NCI-H69 (cell line): ENCODE data around the gene CRYZL1.

Experiments
- DNase-seq: peaks from one replicate; lab custom pipeline; 2025; lab: John Stamatoyannopoulos, UW

Gene CRYZL1

DNA sequence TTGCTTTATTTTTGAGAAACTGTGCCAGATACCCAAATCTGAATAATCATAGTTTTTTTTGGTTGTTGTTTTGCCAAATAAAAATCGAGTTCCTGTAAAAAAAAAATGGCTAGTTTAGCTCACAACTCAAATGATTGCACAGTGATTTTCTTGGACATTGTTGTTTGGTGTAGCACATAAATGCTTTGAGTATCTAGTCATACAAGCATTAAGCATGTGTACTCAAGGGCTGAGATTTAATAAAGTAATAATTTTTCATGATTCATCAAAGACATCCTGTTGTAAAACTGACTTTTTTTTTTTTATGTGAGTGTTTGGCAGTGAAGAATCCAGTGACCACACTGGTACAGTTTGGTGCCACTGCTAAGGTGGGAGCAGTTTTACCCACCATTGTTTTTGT is 19.6 kb upstream of the CRYZL1 start:
- no peak for DNase-seq

DNA sequence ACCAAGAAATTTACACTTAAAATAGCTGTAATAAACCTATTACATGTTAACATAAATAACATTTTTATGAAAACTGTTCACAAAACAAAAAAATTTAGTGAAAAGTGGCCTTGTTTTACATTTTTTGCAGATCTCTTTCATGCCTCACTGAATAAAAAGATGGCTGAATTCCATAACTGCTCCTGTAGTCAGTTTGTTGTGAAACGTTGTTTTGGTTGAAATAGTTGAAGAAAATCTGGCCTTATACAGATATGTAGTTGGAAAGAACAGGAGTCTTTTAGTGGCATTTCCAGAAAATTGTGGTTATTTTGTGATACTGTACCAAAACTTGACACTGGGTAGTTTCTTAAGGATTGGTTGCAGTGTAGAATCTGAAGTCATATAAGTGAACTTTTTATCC is 18.9 kb upstream of the CRYZL1 start:
- no peak for DNase-seq

DNA sequence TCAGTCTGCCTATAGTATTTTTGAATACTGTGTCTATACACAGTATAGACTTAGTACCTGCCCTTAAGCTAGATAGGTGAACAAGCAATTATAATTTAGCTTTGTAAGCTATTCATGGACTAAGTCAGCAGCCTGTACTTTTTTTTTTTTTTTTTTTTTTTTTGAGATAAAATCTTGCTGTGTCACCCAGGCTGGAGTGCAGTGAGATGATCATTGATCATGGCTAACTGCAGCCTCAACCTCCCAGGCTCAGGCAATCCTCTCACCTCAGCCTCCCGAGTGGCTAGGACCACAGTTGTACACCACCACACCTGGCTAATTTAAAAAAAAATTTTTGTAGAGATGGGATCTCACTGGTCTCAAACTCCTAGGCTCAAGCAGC is 18.0 kb upstream of the CRYZL1 start:
- no peak for DNase-seq

DNA sequence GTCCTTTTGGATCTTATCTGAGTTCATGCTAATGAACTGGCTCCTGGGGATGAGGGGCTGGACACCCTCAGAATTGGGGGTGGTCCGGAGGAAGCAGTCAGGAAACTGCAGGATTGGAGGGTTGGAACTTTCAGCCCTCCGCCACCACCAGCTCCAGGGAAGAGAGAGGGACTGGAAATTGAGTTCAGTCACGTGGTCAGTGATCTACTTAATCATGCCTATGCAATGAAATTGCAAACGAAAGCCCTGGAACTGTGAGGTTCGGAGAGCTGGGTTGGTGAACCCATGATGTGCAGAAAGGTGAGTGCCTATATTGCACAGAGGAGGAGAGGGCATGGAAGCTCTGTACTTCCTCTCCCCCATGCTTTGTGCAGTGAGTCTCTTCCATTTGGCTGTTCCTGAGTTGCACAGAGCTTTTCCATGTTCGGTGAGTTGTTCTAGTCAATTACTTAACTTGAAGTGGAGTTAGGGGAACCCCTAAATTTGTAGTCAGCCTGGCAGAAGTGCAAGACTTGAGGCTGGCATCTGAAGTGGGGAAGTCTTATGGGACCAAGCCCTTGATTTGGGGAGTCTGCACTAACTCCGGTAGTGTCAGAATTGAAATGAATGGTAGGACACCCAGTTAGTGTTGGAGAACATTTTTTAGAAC is 17.5 kb upstream of the CRYZL1 start:
- DNase-seq: no peak

DNA sequence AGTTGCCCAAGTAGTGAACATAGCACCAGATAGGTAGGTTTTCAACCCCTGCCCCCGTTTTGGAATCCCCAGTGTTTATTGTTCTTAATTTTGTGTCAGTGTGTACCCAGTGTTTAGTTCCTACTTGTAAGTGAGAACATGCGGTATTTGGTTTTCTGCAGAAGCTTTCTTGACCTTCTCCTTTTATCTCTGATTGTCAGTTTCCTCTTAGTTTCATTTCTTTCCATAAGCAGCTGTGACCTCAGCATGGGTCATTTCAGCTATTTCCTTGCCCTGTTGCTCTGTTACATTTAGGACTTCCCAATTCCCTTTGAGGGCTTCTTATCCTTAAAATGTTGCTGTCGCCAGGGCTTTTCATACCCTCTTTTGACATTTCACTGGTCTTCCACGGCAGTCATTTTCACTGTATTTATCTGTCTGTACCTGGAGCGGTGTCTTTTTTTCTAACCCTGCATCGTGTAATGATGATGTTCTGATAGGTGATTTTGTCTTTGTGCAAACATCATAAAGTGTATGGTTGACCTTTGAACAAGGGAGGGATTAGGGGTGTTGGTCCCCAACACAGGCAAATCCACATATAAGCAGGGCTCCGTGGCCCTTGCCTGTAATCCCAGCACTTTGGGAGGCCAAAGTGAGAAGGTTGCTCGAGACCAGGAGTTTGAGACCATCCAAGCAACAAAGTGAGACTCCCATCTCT is 15.7 kb upstream of the CRYZL1 start:
- no peak for DNase-seq

DNA sequence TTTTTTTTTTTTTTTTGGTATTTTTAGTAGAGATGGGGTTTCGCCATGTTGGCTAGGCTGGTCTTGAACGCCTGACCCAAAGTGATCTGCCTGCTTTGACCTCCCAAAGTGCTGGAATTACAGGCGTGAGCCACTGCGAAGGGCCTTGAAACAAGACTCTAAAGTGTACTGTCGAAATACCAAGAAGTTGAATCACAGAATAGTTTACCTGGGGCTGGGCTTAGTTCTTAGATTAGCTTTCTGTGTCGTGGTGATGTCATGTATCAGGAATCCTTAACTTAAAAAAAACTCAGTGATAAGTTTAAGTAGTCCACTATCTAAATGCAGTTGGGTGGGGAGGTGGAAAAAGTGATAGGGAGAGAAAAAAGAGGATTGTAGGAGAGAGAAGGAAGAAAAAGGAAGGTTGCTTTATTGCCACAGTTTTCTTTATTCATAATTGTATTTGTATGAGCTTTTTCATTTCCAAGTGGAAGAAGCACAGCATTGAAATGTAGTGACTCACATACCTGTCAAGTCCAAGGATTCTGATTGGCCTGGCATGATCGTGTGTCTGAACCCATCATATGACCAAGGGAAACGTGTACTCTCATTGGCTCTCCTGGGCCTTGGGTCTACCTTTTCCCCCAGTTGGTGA is 14.2 kb upstream of the CRYZL1 start:
- no peak for DNase-seq

DNA sequence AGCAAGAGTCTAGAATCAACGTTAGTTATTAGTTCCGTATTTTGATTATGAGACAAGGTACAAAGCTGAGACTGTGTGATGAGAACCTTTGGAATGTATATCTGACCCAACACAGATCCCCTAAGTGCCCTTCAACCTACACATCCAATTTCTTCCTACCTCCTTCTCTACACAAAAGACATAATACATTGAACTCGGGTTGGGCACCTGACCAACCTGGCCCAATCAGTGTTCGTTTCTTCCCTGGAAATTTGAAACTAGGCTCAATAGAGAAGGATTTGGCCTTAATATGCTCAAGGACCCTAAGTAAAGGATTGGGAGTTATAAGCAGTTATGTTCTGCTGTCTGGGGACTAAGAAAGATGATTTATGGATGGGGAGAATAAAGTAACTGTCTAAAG is 12.9 kb upstream of the CRYZL1 start:
- DNase-seq: no peak

DNA sequence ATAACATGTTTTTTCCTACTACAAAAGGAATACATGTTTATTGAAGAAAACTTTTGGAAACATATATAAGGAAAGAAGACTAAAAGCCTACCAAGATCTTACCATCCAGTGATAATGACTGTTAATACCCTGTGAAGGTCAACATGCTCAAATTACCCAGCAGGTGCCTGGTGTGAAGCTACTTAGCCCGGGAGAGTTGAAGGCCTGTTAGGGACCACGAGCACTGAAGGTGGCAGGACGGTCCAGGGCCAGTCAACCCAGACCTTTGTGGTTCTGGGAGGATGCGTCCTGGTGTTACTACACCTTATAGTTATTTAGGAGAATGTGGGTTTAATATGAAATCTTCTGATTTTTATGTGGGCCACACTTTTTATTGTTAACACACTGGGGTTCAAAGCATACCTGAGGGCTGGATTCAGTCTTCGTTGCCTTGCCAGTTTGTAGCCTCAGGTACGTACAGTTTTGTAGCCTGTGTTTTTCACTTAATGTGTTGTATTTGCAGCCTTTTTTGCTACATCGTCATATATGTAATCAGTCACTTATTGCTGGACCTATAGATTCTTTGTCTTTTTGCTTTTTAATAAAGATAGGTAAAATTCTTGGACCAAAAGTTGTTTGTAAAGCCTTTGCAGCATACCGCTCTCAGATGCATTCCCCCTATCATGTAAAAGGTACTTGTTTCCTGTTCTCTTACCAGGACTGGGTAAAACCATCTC is 10.6 kb upstream of the CRYZL1 start:
- peak; percentile 50 for DNase-seq

DNA sequence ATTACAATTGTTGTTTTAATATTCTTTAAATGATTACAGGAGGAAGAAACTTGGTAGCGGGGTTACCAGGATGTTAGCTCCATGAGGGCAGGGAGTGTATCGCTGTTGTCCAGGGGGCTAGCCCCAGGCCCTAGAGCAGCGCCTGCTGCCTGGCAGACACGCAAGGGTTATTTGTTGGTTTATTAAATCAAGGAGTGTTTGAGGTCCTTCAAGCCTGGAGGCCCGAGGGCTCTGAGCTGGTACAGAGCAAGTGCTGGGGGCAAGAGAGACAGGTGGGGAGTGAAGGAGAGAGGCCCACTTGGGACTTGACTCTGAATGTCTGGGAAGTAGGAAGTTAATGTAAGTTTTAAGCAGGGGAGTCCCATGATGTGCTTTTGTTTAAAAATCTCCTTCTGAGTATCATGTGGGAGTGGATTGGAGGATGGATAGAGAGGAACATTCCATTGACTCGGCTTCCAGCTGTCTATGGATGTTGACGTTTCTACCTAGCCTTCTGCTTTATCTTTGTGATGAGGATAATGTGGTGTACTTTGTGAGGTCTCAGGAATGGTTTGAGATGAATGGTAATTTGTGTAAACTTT is 9.5 kb upstream of the CRYZL1 start:
- peak; percentile 39 for DNase-seq

DNA sequence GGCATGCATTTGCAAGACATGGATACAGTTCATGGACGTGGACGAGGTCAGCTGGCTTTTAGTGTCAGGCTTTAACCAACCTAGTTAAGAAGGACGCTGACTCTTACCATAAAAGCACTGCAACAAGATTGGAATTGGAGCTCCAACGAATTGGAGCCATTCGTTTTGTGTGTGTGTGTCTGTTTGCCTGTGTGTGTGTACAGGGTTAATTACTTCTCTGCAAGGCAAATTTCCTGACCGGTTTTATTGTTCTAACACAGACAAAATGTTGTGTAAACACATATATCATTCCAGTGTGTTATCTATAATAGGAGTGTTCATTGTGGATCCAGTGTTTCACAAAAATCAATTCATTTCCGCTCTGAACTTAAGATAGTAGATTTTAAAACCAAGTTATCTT is 8.7 kb upstream of the CRYZL1 start:
- peak; percentile 37 for DNase-seq

DNA sequence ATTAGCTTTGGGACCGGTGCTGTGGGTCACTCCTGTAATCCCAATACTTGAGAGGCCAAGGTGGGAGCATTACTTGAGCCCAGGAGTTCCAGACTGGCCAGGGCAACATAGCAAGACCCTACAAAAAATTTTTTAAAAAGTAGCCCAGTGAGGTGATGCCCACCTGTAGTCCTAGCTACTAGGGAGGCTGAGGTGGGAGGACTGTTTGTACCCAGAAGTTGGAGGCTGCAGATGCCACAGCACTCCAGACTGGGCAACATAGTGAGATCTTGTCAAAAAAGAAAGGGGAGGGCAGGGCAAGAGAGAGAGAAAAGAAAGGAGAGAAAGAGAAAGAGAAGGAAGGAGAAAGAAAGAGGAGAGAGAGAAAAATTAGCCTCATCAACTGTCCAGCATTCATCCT is 7.0 kb upstream of the CRYZL1 start:
- no peak for DNase-seq

DNA sequence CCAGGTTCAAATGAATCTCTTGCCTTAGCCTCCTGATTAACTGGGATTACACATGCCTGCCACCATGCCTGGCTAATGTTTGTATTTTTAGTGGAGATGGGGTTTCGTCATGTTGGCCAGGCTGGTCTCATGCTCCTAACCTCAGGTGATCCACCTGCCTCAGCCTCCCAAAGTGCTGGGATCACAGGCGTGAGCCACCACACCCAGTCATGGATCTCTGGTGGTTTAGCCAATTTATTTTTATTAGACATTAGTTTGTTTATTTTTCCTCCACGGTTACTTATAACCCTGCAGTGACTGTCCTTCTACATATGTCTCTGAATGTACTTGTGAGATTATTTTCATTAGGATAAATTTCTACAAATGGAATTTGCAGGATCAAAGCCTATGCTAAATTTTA is 6.0 kb upstream of the CRYZL1 start:
- no peak for DNase-seq

DNA sequence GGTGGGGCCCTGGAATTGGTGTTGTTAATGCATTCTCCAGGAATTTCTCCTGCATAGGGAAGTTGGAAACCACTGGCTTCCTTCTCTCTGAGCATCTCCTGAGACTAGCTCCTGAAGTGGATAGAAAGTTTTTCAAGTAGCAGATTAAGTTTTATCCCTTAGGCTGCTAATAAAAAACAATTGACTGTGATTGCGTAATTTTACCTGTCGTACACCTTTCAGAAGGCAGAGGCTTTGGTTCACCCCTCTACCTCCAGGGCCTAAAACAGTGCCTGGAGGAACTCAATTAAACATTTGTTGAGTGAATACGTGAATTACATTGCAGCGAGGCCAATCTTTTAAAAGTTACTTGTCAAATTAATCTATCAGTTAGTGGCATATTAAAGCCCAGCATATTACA is 4.2 kb upstream of the CRYZL1 start:
- DNase-seq: no peak

DNA sequence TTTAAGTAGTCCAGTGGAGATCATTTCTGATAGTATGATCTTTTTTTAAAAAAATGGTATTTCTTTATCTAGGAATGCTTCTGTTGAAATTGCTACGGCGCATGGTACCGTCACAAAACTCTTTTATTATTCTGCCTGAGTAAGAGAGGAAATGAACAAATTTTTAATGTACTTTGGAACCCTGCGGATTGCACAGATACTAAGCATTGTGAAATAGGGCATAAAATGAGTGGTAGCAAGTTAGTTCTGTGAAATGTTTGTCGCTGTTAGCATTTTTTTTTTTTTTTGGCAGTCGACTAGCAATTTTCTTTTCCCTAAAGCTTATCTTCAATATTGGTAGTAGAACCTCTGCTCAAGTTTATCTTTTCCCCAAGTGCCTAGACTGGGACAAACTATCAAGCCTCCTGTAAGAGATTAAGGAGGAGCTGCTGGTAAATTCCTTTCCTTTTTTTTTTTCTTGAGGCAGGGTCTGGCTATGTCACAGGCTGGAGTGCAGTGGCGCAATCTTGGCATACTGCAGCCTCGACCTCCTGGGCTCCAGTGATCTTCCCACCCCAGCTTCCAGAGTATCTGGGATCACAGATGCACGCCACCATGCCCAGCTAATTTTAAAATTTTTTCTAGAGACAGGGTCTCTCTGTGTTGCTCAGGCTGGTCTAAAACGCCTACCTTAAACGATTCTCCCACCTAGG is 3.0 kb upstream of the CRYZL1 start:
- no peak for DNase-seq

DNA sequence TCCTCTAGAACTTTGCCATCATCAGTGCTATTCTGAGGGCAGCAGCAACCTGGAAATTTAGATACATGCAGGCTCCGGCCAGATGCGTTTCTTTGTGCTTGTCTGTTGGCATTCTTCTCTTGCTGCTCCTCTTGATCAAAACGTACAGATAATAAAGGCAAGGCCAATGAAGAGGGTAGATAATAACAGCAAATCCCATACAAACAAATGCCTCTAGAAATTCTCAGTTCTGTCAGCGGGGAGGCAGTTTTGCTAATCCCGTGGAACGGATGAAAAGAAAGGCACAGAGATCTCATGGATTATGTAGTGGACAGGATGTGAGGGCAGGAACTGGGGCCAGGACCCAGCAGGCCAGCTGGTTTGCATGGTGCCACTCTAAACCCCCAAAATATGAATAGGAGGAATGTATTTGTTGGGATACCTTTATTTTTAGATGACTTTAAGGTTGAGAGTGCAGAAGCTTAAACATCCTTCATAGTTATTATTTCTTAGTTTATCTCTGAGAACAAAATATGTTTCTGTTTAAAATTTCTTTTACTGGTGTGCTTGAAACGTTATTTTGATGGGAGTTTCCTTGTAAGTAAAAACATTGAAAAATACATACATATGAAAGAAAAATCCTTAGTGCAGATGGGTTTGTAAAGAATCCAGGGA is 2.2 kb upstream of the CRYZL1 start:
- peak; percentile 68 for DNase-seq

DNA sequence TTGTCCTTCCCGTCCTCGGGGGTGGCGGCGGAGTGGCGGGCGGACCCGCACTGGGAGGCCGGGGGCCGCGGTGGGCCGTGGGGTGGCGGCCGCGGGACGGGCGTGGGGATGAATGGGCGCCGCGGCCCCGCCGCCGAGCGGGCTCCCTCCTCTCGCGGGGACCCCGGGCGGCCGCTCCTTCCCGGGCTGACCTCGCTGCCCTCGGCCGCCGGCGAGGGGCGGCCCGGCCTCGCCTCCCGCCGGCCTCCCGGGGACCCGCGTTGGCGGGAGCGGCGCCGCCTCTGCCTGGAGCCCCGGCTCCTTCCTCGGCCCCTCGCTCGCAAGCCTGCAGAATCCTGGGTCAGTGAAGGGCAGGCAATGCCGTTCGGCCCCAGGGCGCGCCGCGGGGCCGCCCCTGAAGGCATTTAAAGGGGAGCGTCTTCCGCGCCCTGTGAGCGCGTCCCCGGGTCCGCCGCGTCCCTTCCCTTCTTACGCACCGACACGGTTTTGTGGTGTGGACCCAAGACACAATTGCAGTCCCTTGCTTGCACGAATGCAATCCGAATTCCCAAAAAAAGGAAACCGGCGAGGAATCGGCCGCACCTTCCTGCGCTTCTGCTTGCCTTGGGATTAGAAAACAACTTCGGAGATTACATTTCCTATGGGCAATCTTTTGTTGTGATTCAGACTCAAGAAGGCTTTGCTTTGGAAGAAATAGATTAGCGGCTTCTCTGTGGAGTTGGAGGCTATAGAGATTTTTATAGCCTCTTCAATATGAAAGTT is 1.5 kb upstream of the CRYZL1 start:
- DNase-seq: peak; percentile 68

DNA sequence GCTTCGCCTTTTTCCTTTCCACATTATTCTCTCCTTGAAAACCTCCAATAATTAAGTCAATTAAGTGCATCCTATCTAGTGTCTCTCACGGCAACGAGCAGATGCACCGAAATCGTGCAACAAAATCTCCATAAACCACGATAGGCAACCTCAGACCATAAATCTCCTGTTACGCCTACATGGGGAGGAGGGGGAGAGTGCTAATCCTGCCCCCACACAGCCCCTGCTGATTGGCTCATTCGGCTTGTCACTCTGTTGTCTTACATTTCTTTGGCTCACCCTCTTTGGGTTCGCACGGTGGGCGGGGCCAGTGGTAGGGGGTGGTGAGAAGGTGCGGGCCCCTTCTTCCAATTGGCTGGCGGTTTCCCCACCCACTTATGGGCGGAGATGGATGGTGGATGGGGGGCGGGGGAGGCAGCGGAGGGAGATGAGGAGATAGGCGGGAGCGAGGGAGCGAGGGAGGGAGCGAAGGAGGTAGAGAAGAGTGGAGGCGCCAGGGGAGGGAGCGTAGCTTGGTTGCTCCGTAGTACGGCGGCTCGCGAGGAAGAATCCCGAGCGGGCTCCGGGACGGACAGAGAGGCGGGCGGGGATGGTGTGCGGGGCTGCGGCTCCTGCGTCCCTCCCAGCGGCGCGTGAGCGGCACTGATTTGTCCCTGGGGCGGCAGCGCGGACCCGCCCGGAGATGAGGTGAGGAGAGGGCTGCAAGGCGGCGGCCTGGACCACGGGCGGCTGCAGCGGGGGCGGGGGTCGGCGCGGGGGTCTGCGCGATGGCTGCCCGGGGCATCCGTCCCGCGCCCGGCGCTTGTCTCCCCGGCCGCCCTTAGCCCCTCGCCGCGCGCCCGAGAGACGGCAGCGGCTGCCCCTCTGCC is 720 bp upstream of the CRYZL1 start, which contains the start of gene ITSN1:
TSS of gene ITSN1 (plus strand) at position 475 of the 869 bp plus-strand sequence. CDS start 76,328 bp downstream, outside the sequence.
- peak; percentile 100 for DNase-seq

DNA sequence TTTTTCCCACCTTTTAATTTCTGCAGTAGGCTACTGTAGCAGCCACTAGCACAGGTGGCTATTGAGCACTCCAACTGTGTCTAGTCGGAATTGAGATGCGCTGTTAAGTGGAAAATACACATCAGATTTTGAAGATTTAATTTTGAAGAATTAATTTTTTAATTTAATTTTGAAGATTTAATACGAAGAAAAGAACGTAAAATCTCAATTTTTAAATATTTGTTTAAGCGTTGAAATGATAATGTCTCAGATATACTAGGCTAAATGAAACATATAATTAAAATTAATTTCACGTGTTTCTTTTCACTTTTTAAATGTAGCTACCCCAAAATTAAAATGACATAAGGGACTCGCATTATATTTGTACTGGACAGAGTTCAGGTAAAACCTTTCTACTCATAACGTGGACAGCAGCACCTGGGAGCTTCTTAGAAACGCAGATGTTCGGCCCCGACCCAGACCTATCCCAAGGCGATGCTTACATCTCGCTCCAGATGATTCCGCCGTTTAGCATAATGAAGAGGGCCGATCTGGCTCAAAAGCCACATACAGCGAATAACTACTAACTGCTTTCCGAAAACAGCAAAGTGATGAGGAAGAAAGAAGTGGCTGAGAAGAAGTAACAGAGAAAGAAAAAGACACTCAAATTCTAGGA is 717 bp downstream of the CRYZL1 start:
- DNase-seq: peak; percentile 87

DNA sequence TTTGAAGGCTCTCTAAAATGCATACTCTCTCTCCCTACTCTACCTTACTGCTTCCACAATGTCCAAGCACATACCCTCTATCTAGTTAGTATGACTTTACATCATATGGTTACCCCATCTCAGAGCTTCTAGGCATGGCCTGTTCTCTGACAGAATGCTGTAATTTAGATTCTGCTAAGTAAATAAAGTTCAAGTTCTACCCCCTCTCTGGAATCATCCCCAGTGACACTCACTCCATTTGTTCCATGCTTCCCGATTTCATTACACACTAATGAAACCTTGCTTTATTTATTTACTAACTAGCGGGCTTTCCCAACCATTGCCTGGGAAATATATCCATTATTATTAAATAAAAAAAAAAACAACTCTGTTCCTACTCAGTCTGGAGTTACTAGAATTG is 7.3 kb downstream of the CRYZL1 start:
- DNase-seq: no peak
